ENCODE data around the gene RFPL2.
A peak's percentile ranks its signal among the peaks of the same experiment; 100 is the strongest.
"Not testable (repeated sequence)": the region's sequence is repeated elsewhere in the genome, so short reads cannot be mapped to it uniquely, and the experiment has no call there.

Gene RFPL2

GRCh38 chr22:32181043-32181442, 23.8 kb downstream of the RFPL2 start:
- TF ChIP-seq ZNF274 (IDR thresholded peaks at IDR 0.05; ENCODE audit: low read depth, low read length) = no peak
- no peak for TF ChIP-seq YY1 (IDR thresholded peaks at IDR 0.05; ENCODE audit: insufficient read depth, insufficient read length)
- TF ChIP-seq SUZ12 (IDR thresholded peaks at IDR 0.05; ENCODE audit: extremely low read depth, insufficient read depth, insufficient read length) = no peak
- Histone ChIP-seq H3K27me3 (ENCODE audit: insufficient read depth, insufficient read length) (peaks cover 26% of the 10 kb centered on the region), H3K36me3 (ENCODE audit: insufficient read depth, insufficient read length, low read length) (no peaks in the 10 kb centered on the region), H3K4me1 (ENCODE audit: insufficient read depth, insufficient read length) (no peaks in the 10 kb centered on the region), H3K9me3 (ENCODE audit: insufficient read depth, low read length) (no peaks in the 10 kb centered on the region), H3K4me3 (ENCODE audit: insufficient read length, low read depth) (no peak overlapping the region), H3K9ac (ENCODE audit: insufficient read length, low read depth) (no peak overlapping the region)
- no peak for DNase-seq (ENCODE audit: low read depth, low spot score)

DNA sequence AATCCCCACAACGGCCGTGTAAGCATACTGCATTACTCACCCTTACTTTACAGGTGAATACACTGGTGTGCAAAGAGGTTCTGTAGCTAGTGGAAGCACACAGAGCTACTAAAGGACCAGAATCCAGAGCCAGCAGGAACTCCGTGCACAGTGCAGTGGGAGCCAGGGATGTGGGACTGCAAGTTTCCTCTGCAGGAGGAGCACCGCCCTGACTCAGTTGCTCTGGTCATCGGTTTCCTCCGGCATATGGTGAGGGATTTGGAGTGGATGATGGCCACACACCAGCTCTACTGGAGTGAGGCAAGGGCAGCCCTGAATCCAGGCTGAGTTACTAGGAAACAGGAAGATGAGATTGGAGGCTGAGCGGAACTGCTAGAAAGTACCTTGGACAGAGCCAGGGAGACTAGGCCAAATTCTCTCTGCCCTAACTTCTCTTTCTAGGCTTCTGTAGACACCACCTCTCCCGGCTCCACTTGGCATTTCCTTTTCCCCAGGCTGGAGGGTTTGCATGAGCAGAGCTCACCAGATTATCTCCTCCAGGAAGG, 27.6 kb downstream of the RFPL2 start:
- H3K9ac ChIP-seq (ENCODE audit: insufficient read length, low read depth) = no peak overlapping the region
- H3K9me3 ChIP-seq (ENCODE audit: insufficient read depth, low read length) = no peaks in the 10 kb centered on the region
- no peak overlapping the region for H3K4me3 ChIP-seq (ENCODE audit: insufficient read length, low read depth)
- DNase-seq (ENCODE audit: low read depth, low spot score) = no peak
- peaks cover 44% of the 10 kb centered on the region for H3K27me3 ChIP-seq (ENCODE audit: insufficient read depth, insufficient read length)
- TF ChIP-seq ZNF274 (IDR thresholded peaks at IDR 0.05; ENCODE audit: low read depth, low read length) (no peak), YY1 (IDR thresholded peaks at IDR 0.05; ENCODE audit: insufficient read depth, insufficient read length) (no peak), SUZ12 (IDR thresholded peaks at IDR 0.05; ENCODE audit: extremely low read depth, insufficient read depth, insufficient read length) (no peak)
- H3K4me1 ChIP-seq (ENCODE audit: insufficient read depth, insufficient read length) = peaks cover 2% of the 10 kb centered on the region
- H3K36me3 ChIP-seq (ENCODE audit: insufficient read depth, insufficient read length, low read length) = no peaks in the 10 kb centered on the region

DNA sequence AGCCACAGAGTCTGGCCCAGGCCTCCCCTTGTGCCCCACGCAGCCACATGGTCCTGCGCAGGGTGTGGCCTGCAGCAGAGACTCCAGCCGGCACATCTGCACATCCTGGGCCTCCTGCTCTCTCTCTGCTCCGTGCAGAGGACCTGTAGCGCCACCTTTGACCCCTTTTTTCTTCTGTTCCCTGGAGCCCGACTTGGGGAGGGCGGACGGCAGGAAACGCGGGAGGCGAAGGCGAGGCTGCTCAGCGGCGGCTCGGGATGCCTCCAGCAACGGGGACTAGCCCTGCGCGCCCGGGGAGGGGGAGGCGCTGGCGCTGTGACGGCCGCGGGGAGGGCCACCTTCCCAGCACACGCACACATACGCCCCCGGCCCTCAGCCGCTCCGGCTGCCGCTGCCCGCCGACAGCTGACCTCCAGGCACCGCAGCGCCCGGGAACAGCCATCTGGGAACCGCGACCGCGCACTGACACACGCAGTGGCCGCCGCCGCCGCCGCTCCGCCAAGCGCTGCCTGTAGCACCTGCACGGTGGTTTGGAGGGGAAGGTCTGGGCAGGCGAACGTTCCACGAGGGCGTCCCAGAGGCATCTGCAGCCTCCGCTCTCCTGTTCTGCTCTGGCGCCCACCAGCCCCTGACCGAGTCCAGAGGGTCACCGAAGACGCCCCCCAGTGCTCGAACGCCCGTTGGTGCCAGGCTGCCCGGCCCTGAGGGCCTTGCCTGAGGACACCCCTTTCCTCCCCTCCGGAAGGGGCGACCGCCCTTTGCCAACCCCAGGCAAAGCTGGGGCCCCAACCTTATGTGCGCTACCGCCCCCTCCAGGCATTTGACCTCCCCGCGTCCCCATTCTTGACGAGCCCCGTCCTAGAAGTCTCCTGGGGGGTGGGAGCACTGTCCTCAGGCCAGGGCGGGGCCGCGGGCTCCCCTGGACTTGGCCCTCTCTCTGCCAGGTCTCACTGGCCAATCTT, 28.9 kb downstream of the RFPL2 start:
- peak; percentile 18 for DNase-seq (ENCODE audit: low read depth, low spot score)
- no peaks in the 10 kb centered on the region for H3K9me3 ChIP-seq (ENCODE audit: insufficient read depth, low read length)
- H3K36me3 ChIP-seq (ENCODE audit: insufficient read depth, insufficient read length, low read length) = no peaks in the 10 kb centered on the region
- H3K4me1 ChIP-seq (ENCODE audit: insufficient read depth, insufficient read length) = peaks cover 2% of the 10 kb centered on the region
- H3K27me3 ChIP-seq (ENCODE audit: insufficient read depth, insufficient read length) = peaks cover 44% of the 10 kb centered on the region
- peak overlapping the region; percentile 16 for H3K9ac ChIP-seq (ENCODE audit: insufficient read length, low read depth)
- TF ChIP-seq ZNF274 (IDR thresholded peaks at IDR 0.05; ENCODE audit: low read depth, low read length) (no peak), SUZ12 (IDR thresholded peaks at IDR 0.05; ENCODE audit: extremely low read depth, insufficient read depth, insufficient read length) (no peak), YY1 (IDR thresholded peaks at IDR 0.05; ENCODE audit: insufficient read depth, insufficient read length) (no peak)
- peak overlapping the region; percentile 39 for H3K4me3 ChIP-seq (ENCODE audit: insufficient read length, low read depth)

- Histone ChIP-seq H3K9ac (ENCODE audit: insufficient read length, low read depth) (no peak overlapping the region), H3K36me3 (ENCODE audit: insufficient read depth, insufficient read length, low read length) (no peaks in the 10 kb centered on the region), H3K4me3 (ENCODE audit: insufficient read length, low read depth) (no peak overlapping the region), H3K4me1 (ENCODE audit: insufficient read depth, insufficient read length) (peaks cover 2% of the 10 kb centered on the region), H3K27me3 (ENCODE audit: insufficient read depth, insufficient read length) (peaks cover 44% of the 10 kb centered on the region), H3K9me3 (ENCODE audit: insufficient read depth, low read length) (no peaks in the 10 kb centered on the region)
- no peak for DNase-seq (ENCODE audit: low read depth, low spot score)
- TF ChIP-seq YY1 (IDR thresholded peaks at IDR 0.05; ENCODE audit: insufficient read depth, insufficient read length) (no peak), SUZ12 (IDR thresholded peaks at IDR 0.05; ENCODE audit: extremely low read depth, insufficient read depth, insufficient read length) (no peak), ZNF274 (IDR thresholded peaks at IDR 0.05; ENCODE audit: low read depth, low read length) (no peak)
These were observed 29.8 kb downstream of the RFPL2 start for GRCh38 chr22:32175115-32175514.

DNA sequence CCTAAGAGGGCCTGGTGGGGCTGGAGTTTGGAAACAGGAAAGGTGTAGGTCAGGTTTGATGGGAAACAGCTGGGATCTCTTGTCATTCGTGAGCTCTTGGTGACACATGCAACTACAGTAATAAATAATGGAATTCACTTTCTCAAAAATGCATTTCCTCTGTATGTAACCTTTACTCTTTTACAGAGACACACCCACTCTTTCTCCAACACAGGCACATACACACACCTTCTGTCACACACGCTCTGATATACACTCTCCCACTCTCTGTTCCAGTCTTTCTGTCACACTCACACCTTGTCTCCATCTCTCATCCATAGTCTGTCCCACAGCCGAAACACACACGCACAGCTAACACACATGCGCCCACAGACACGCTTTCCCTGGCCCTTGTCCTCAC, 39.2 kb downstream of the RFPL2 start:
- Histone ChIP-seq H3K36me3 (ENCODE audit: insufficient read depth, insufficient read length, low read length) (no peaks in the 10 kb centered on the region), H3K9me3 (ENCODE audit: insufficient read depth, low read length) (no peaks in the 10 kb centered on the region), H3K9ac (ENCODE audit: insufficient read length, low read depth) (no peak overlapping the region), H3K27me3 (ENCODE audit: insufficient read depth, insufficient read length) (no peaks in the 10 kb centered on the region), H3K4me3 (ENCODE audit: insufficient read length, low read depth) (no peak overlapping the region), H3K4me1 (ENCODE audit: insufficient read depth, insufficient read length) (no peaks in the 10 kb centered on the region)
- TF ChIP-seq ZNF274 (IDR thresholded peaks at IDR 0.05; ENCODE audit: low read depth, low read length) = no peak
- no peak for TF ChIP-seq SUZ12 (IDR thresholded peaks at IDR 0.05; ENCODE audit: extremely low read depth, insufficient read depth, insufficient read length)
- TF ChIP-seq YY1 (IDR thresholded peaks at IDR 0.05; ENCODE audit: insufficient read depth, insufficient read length) = no peak
- no peak for DNase-seq (ENCODE audit: low read depth, low spot score)

DNA sequence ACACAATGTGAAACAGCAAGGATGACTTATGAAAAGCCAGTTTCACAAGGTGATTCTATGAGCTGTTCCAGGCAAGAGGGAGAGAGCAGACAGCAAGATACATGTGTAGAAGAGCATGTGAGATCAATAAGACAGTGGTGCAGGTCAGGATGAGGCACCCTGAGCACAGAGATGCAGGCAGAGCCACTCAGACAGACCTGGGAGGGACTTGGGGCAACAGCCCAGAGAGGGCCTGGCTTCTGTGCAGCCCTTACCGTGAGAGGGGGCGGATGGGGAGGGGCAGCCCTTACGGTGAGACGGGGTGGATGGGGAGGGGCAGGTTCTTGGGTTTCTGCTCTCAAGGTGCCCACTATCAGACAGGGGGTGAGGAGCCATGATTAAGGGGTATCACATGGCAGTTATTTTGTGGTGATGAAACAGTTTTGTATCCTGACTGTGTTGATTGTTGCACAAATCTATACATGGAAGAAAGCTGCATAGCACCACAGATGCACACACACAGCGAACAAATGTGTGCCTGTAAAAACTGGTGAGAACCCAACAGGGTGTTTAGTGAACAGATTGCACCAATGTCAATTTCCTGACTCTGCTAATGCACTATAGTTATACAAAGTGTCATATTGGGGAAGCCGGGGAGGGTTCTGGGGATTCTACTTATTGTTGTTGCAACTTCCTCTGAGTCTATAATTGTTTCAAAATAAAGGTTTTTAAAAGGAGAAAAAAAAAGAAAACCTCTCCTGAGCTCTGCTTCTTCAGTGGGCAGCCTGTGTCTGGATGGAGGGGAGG, 40.6 kb downstream of the RFPL2 start:
- no peak overlapping the region for H3K9ac ChIP-seq (ENCODE audit: insufficient read length, low read depth)
- DNase-seq (ENCODE audit: low read depth, low spot score) = no peak
- TF ChIP-seq YY1 (IDR thresholded peaks at IDR 0.05; ENCODE audit: insufficient read depth, insufficient read length) (no peak), ZNF274 (IDR thresholded peaks at IDR 0.05; ENCODE audit: low read depth, low read length) (no peak), SUZ12 (IDR thresholded peaks at IDR 0.05; ENCODE audit: extremely low read depth, insufficient read depth, insufficient read length) (no peak)
- H3K9me3 ChIP-seq (ENCODE audit: insufficient read depth, low read length) = no peaks in the 10 kb centered on the region
- no peaks in the 10 kb centered on the region for H3K36me3 ChIP-seq (ENCODE audit: insufficient read depth, insufficient read length, low read length)
- H3K27me3 ChIP-seq (ENCODE audit: insufficient read depth, insufficient read length) = no peaks in the 10 kb centered on the region
- H3K4me3 ChIP-seq (ENCODE audit: insufficient read length, low read depth) = no peak overlapping the region
- H3K4me1 ChIP-seq (ENCODE audit: insufficient read depth, insufficient read length) = no peaks in the 10 kb centered on the region

- not testable (repeated sequence) for H3K4me3 ChIP-seq (ENCODE audit: insufficient read length, low read depth); DNase-seq (ENCODE audit: low read depth, low spot score); H3K4me1 ChIP-seq (ENCODE audit: insufficient read depth, insufficient read length); H3K9me3 ChIP-seq (ENCODE audit: insufficient read depth, low read length); H3K36me3 ChIP-seq (ENCODE audit: insufficient read depth, insufficient read length, low read length); H3K27me3 ChIP-seq (ENCODE audit: insufficient read depth, insufficient read length); H3K9ac ChIP-seq (ENCODE audit: insufficient read length, low read depth)
These were observed 44.5 kb downstream of the RFPL2 start for GRCh38 chr22:32160411-32160810.
